T-helper 1 cell treated with Interleukin-12 subunit alpha and Interleukin-12 subunit beta and Interleukin-4 antibody, amounts not matched to agents 30 ng/mL and 1 ng/mL, for 36 hours (primary cell): ENCODE measurements around the gene SRP9. TPM values are rescaled to one million over a fixed set of nuclear protein-coding genes. Genes with fewer than 3 reads are reported as not detected.
"Not testable (repeated sequence)": the region's sequence is repeated elsewhere in the genome, so short reads cannot be mapped to it uniquely, and the experiment has no call there.

Experiments
- intact Hi-C: fragments of 100-400 bp; cut with micrococcal nuclease; formaldehyde crosslinking; loops from one replicate; pipeline ENCODE4 v1.15.1; 2024
- total RNA-seq: library from RNA; stranded (reverse); gene quantifications from 2 replicates; pipeline ENCODE4 v1.2.3, GENCODE V29; 2022

Gene SRP9
- total RNA-seq, 1 donor from 2014 or later = 196 TPM

DNA sequence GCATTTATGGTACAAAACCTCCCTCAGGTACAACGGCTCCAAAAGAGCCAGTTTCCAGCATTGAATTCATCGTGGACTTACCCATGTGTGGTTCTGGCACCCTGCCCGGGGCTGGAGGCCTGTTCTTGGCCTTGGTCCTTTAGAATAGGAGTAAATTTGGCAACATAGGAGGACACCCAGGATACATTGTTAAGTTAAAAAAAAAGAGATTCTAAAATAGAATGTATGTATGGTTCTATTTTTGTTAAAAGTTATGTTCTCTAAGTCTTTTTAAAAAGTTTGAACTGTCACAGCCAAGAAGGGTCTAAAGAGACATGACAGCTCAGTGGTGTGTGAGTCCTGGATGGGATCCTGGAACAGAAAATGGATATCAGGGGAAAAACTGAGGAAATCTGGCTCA, 58.2 kb downstream of the SRP9 start:
- intact Hi-C loops = no loop called here

- intact Hi-C loops = not testable (repeated sequence)
Observed at GRCh38 chr1:225836296-225836695, 58.7 kb downstream of the SRP9 start.

- intact Hi-C loops = no loop called here
Observed at GRCh38 chr1:225838793-225839192, 61.2 kb downstream of the SRP9 start.

Other genes with a start within 250 kb of the SRP9 start
- 0.12 TPM in 1 of 2 replicates, not detected in the other for gene ENAH, start 124.7 kb upstream of the SRP9 start, total RNA-seq
- 1.0 TPM in 2 replicates for gene EPHX1, start 32.3 kb downstream of the SRP9 start, total RNA-seq
- gene TMEM63A, start 104.6 kb downstream of the SRP9 start, total RNA-seq = 113 and 120 TPM in 2 replicates
- gene LEFTY1, start 111.3 kb downstream of the SRP9 start, total RNA-seq = not detected in 2 replicates
- 103 and 105 TPM in 2 replicates for gene PYCR2, start 146.4 kb downstream of the SRP9 start, total RNA-seq
- not detected in 2 replicates for gene LEFTY2, start 163.4 kb downstream of the SRP9 start, total RNA-seq
- gene SDE2, start 221.5 kb downstream of the SRP9 start, total RNA-seq = 24.5 and 26.1 TPM in 2 replicates